ENCODE results near the gene EYA4.

DNA sequence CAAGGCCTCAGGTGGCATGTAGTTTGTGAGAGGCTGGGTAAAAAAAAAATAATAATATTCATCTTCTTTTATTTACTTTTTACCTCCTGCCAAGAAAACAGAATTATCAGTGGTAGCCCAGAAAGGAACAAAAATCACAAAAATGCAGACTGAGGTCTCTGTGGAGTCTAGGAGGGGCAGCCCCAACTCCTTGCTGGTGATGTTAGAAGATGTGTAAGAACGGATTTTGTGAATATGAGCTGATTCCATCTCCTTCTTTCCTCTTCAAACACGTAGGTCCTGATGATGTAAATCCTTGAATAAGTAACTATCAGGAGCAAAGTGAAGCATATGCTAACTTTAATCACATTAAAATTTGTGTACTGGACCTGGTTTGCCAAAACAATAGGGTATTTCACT is 226.8 kb downstream of the EYA4 start:
- TF ChIP-seq CTCF (IDR thresholded peaks at IDR 0.05) (no peak), POLR2AphosphoS5 (IDR thresholded peaks at IDR 0.05; ENCODE audit: low read depth, low read length) (no peak), TCF7L2 (IDR thresholded peaks at IDR 0.05; ENCODE audit: low read depth, low read length) (no peak)
- TF ChIP-seq, protein P1, sequence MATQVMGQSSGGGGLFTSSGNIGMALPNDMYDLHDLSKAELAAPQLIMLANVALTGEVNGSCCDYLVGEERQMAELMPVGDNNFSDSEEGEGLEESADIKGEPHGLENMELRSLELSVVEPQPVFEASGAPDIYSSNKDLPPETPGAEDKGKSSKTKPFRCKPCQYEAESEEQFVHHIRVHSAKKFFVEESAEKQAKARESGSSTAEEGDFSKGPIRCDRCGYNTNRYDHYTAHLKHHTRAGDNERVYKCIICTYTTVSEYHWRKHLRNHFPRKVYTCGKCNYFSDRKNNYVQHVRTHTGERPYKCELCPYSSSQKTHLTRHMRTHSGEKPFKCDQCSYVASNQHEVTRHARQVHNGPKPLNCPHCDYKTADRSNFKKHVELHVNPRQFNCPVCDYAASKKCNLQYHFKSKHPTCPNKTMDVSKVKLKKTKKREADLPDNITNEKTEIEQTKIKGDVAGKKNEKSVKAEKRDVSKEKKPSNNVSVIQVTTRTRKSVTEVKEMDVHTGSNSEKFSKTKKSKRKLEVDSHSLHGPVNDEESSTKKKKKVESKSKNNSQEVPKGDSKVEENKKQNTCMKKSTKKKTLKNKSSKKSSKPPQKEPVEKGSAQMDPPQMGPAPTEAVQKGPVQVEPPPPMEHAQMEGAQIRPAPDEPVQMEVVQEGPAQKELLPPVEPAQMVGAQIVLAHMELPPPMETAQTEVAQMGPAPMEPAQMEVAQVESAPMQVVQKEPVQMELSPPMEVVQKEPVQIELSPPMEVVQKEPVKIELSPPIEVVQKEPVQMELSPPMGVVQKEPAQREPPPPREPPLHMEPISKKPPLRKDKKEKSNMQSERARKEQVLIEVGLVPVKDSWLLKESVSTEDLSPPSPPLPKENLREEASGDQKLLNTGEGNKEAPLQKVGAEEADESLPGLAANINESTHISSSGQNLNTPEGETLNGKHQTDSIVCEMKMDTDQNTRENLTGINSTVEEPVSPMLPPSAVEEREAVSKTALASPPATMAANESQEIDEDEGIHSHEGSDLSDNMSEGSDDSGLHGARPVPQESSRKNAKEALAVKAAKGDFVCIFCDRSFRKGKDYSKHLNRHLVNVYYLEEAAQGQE (IDR thresholded peaks at IDR 0.05; ENCODE audit: insufficient read depth in 1 of 2, low read depth in 2 of 2, low read length in 1 of 2) = no peak

All from Panc1 (cell line).